Lung (tissue), 12 donors: Measurements from ENCODE around the gene RMND5A. TPM values are rescaled to one million over a fixed set of nuclear protein-coding genes. Genes with fewer than 3 reads are reported as not detected.
A peak's percentile ranks its signal among the peaks of the same experiment; 100 is the strongest.

Experiments
- ATAC-seq: fragments of 200-7000 bp; cut with Tn5 transposase; one replicate; pipeline ENCODE4 v1.9.1; 2020; ENCODE audit warnings: moderate number of reproducible peaks; ENCODE audit not compliant: insufficient read depth, low FRiP score
- DNase-seq, 3 donors: peaks; one replicate each; pipeline ENCODE4 v3.0.0-alpha.2; 2013 to 2017
- H3K27ac ChIP-seq, 2 donors: one replicate each; pipeline ENCODE4 v1.5.1; 2013; ENCODE audit warnings: mild to moderate bottlenecking in 2 of 2, moderate library complexity in 2 of 2, control low read depth in 1 of 2, inconsistent platforms in 1 of 2, low read depth in 1 of 2, low read length in 1 of 2
- H3K27me3 ChIP-seq, 3 donors: one replicate each; pipeline ENCODE4 v1.5.1; 2013; ENCODE audit warnings: low read length in 2 of 3; ENCODE audit not compliant: control insufficient read depth in 3 of 3, insufficient read depth in 3 of 3
- H3K36me3 ChIP-seq, 4 donors: one replicate each; pipeline ENCODE4 v1.5.1; 2013; ENCODE audit warnings: low read length in 4 of 4, mild to moderate bottlenecking in 1 of 4, moderate library complexity in 1 of 4; ENCODE audit not compliant: control insufficient read depth in 4 of 4, insufficient read depth in 4 of 4
- H3K4me1 ChIP-seq, 5 donors: one replicate each; pipeline ENCODE4 v1.5.1; 2013; ENCODE audit warnings: low read length in 5 of 5, mild to moderate bottlenecking in 2 of 5, moderate library complexity in 1 of 5; ENCODE audit not compliant: control insufficient read depth in 5 of 5, insufficient read depth in 5 of 5
- H3K4me3 ChIP-seq: one replicate; pipeline ENCODE4 v1.5.1; 2013; ENCODE audit warnings: mild to moderate bottlenecking, control low read depth, moderate library complexity
- H3K9ac ChIP-seq, 2 donors: one replicate each; pipeline ENCODE4 v1.5.1; 2013; ENCODE audit warnings: low read length in 2 of 2, control low read depth in 1 of 2; ENCODE audit not compliant: insufficient read depth in 1 of 2
- H3K9me3 ChIP-seq, 4 donors: one replicate each; pipeline ENCODE4 v1.5.1; 2013; ENCODE audit warnings: low read length in 3 of 4, mild to moderate bottlenecking in 1 of 4, moderate library complexity in 1 of 4; ENCODE audit not compliant: control insufficient read depth in 4 of 4, insufficient read depth in 3 of 4
- CTCF ChIP-seq: IDR thresholded peaks from 2 replicates; pipeline ENCODE4 v1.5.1; 2012; ENCODE audit warnings: mild to moderate bottlenecking; ENCODE audit errors: control extremely low read depth, extremely low read depth
- WGBS, 2 donors: extraction: QIAGEN DNeasy Blood & Tissue Kit; methylation state at CpG; one replicate each; pipeline ENCODE4 v1.1.7; 2013; 5-methylcytosine and 5-hydroxymethylcytosine counted together
- polyA plus RNA-seq, 2 donors: library from polyadenylated mRNA; stranded (reverse); fragments of 200-250 nt; gene quantifications; one replicate each; pipeline ENCODE4 v1.2.1, GENCODE V29; 2013
- total RNA-seq, 2 donors: library from RNA; depleted of rRNA in 1 of 2; stranded (reverse); fragments of >200 nt in 1 of 2; gene quantifications; one replicate each; pipeline ENCODE4 v1.2.1, GENCODE V29; 2014 to 2021
- donor health status: control.
- donor health status: control.
- donor health status: Bipolar disorder and iron deficiency.
- donor health status: healthy.
- donor health status: DM: yes; HTN: yes; CAD: no.

RMND5A gene
- total and polyA plus RNA-seq, 4 donors: 8.9 to 73.1 (median 16.6) TPM

- Histone ChIP-seq H3K9me3 (no peaks in the 10 kb centered on the region), H3K36me3 (peaks cover 0 to 14% (median 6%) of the 10 kb centered on the region in 4 donors), H3K9ac (no peak overlapping the region), H3K4me1 (peaks cover 0 to 19% (median 0%) of the 10 kb centered on the region in 5 donors), H3K27me3 (no peaks in the 10 kb centered on the region), H3K27ac (peak overlapping the region in 1 of 2 donors; percentile 31), H3K4me3 (no peak overlapping the region)
- TF ChIP-seq CTCF: no peak
- 73 to 74% methylated on average over 2 of the region's 2 CpGs for WGBS, 2 donors
- DNase-seq (no peak), ATAC-seq (no peak)
Observed at GRCh38 chr2:86744152-86744551, 24.1 kb downstream of the RMND5A start.

- no peak for TF ChIP-seq CTCF
- H3K9me3 ChIP-seq: peaks cover 0 to 8% (median 0%) of the 10 kb centered on the region in 4 donors
- DNase-seq (no peak), ATAC-seq (no peak)
- H3K27ac ChIP-seq: no peak overlapping the region
- H3K27me3 ChIP-seq: no peaks in the 10 kb centered on the region
- H3K9ac ChIP-seq: no peak overlapping the region
- no peak overlapping the region for H3K4me3 ChIP-seq
- H3K4me1 ChIP-seq: peaks cover 0 to 24% (median 0%) of the 10 kb centered on the region in 5 donors
- peaks cover 0 to 15% (median 9%) of the 10 kb centered on the region in 4 donors for H3K36me3 ChIP-seq
Observed at GRCh38 chr2:86746939-86747338, 26.8 kb downstream of the RMND5A start.

- peak overlapping the region; percentile 21 to 35 for H3K27ac ChIP-seq
- peaks cover 5 to 24% (median 13%) of the 10 kb centered on the region in 4 donors for H3K36me3 ChIP-seq
- WGBS, 2 donors: 81 to 87% methylated on average over 9 of the region's 9 CpGs
- no peak overlapping the region for H3K9ac ChIP-seq
- DNase-seq (peak in 2 of 3 donors; percentile 9 to 29), ATAC-seq (no peak)
- H3K9me3 ChIP-seq: peaks cover 0 to 8% (median 0%) of the 10 kb centered on the region in 4 donors
- peaks cover 0 to 24% (median 0%) of the 10 kb centered on the region in 5 donors for H3K4me1 ChIP-seq
- H3K4me3 ChIP-seq: no peak overlapping the region
- no peak for TF ChIP-seq CTCF
- no peaks in the 10 kb centered on the region for H3K27me3 ChIP-seq
Observed at GRCh38 chr2:86747711-86748639, 27.9 kb downstream of the RMND5A start.
